ENCODE results near the gene TTLL5.
A peak's percentile ranks its signal among the peaks of the same experiment; 100 is the strongest.

Gene TTLL5

GRCh38 chr14:75631453-75631831 is 29.6 kb upstream of the TTLL5 start:
- no peaks in the 10 kb centered on the region for H3K36me3 ChIP-seq (ENCODE audit: control insufficient read depth, insufficient read depth, low read length)
- no peaks in the 10 kb centered on the region for H3K9me3 ChIP-seq (ENCODE audit: control insufficient read depth, insufficient read depth, low read length)
- H3K27me3 ChIP-seq (ENCODE audit: control insufficient read depth, insufficient read depth, low read length): no peaks in the 10 kb centered on the region
- peak overlapping the region; percentile 6 for H3K4me3 ChIP-seq (ENCODE audit: low read depth, low read length)
- peaks cover 30% of the 10 kb centered on the region for H3K4me1 ChIP-seq (ENCODE audit: control insufficient read depth, insufficient read depth, low read length)
- peak overlapping the region; percentile 48 for H3K9ac ChIP-seq (ENCODE audit: low read depth, low read length)

GRCh38 chr14:75634848-75635247 is 26.2 kb upstream of the TTLL5 start:
- H3K4me3 ChIP-seq (ENCODE audit: low read depth, low read length): no peak overlapping the region
- peaks cover 27% of the 10 kb centered on the region for H3K4me1 ChIP-seq (ENCODE audit: control insufficient read depth, insufficient read depth, low read length)
- no peaks in the 10 kb centered on the region for H3K27me3 ChIP-seq (ENCODE audit: control insufficient read depth, insufficient read depth, low read length)
- H3K9ac ChIP-seq (ENCODE audit: low read depth, low read length): no peak overlapping the region
- H3K9me3 ChIP-seq (ENCODE audit: control insufficient read depth, insufficient read depth, low read length): no peaks in the 10 kb centered on the region
- H3K36me3 ChIP-seq (ENCODE audit: control insufficient read depth, insufficient read depth, low read length): no peaks in the 10 kb centered on the region

- no peak overlapping the region for H3K4me3 ChIP-seq (ENCODE audit: low read depth, low read length)
- H3K36me3 ChIP-seq (ENCODE audit: control insufficient read depth, insufficient read depth, low read length): no peaks in the 10 kb centered on the region
Measured at GRCh38 chr14:75636100-75636692, 24.9 kb upstream of the TTLL5 start.

GRCh38 chr14:75640876-75641275 is 20.2 kb upstream of the TTLL5 start:
- Histone ChIP-seq H3K9ac (ENCODE audit: low read depth, low read length) (no peak overlapping the region), H3K36me3 (ENCODE audit: control insufficient read depth, insufficient read depth, low read length) (no peaks in the 10 kb centered on the region), H3K27me3 (ENCODE audit: control insufficient read depth, insufficient read depth, low read length) (no peaks in the 10 kb centered on the region), H3K4me1 (ENCODE audit: control insufficient read depth, insufficient read depth, low read length) (no peaks in the 10 kb centered on the region), H3K9me3 (ENCODE audit: control insufficient read depth, insufficient read depth, low read length) (no peaks in the 10 kb centered on the region), H3K4me3 (ENCODE audit: low read depth, low read length) (no peak overlapping the region)

More at GRCh38 chr14:75636100-75636692, 24.9 kb upstream of the TTLL5 start:
- Histone ChIP-seq H3K9ac (ENCODE audit: low read depth, low read length) (no peak overlapping the region), H3K27me3 (ENCODE audit: control insufficient read depth, insufficient read depth, low read length) (no peaks in the 10 kb centered on the region), H3K9me3 (ENCODE audit: control insufficient read depth, insufficient read depth, low read length) (no peaks in the 10 kb centered on the region), H3K4me1 (ENCODE audit: control insufficient read depth, insufficient read depth, low read length) (peaks cover 15% of the 10 kb centered on the region)

- Histone ChIP-seq H3K4me3 (ENCODE audit: low read depth, low read length) (no peak overlapping the region), H3K9me3 (ENCODE audit: control insufficient read depth, insufficient read depth, low read length) (no peaks in the 10 kb centered on the region), H3K36me3 (ENCODE audit: control insufficient read depth, insufficient read depth, low read length) (peaks cover 3% of the 10 kb centered on the region), H3K27me3 (ENCODE audit: control insufficient read depth, insufficient read depth, low read length) (no peaks in the 10 kb centered on the region), H3K9ac (ENCODE audit: low read depth, low read length) (no peak overlapping the region), H3K4me1 (ENCODE audit: control insufficient read depth, insufficient read depth, low read length) (no peaks in the 10 kb centered on the region)
Measured at GRCh38 chr14:75643985-75644384, 17.1 kb upstream of the TTLL5 start.

GRCh38 chr14:75645056-75645455 is 16.0 kb upstream of the TTLL5 start:
- no peaks in the 10 kb centered on the region for H3K9me3 ChIP-seq (ENCODE audit: control insufficient read depth, insufficient read depth, low read length)
- no peak overlapping the region for H3K4me3 ChIP-seq (ENCODE audit: low read depth, low read length)
- H3K9ac ChIP-seq (ENCODE audit: low read depth, low read length): no peak overlapping the region
- H3K36me3 ChIP-seq (ENCODE audit: control insufficient read depth, insufficient read depth, low read length): peaks cover 7% of the 10 kb centered on the region
- no peaks in the 10 kb centered on the region for H3K27me3 ChIP-seq (ENCODE audit: control insufficient read depth, insufficient read depth, low read length)
- H3K4me1 ChIP-seq (ENCODE audit: control insufficient read depth, insufficient read depth, low read length): no peaks in the 10 kb centered on the region

- Histone ChIP-seq H3K9ac (ENCODE audit: low read depth, low read length) (no peak overlapping the region), H3K9me3 (ENCODE audit: control insufficient read depth, insufficient read depth, low read length) (no peaks in the 10 kb centered on the region), H3K4me1 (ENCODE audit: control insufficient read depth, insufficient read depth, low read length) (no peaks in the 10 kb centered on the region), H3K4me3 (ENCODE audit: low read depth, low read length) (no peak overlapping the region), H3K36me3 (ENCODE audit: control insufficient read depth, insufficient read depth, low read length) (peaks cover 23% of the 10 kb centered on the region), H3K27me3 (ENCODE audit: control insufficient read depth, insufficient read depth, low read length) (no peaks in the 10 kb centered on the region)
Measured at GRCh38 chr14:75646762-75647161, 14.3 kb upstream of the TTLL5 start.

- no peaks in the 10 kb centered on the region for H3K9me3 ChIP-seq (ENCODE audit: control insufficient read depth, insufficient read depth, low read length)
Measured at GRCh38 chr14:75647640-75648039, 13.4 kb upstream of the TTLL5 start.

GRCh38 chr14:75648066-75648838 is 12.8 kb upstream of the TTLL5 start:
- no peak overlapping the region for H3K9ac ChIP-seq (ENCODE audit: low read depth, low read length)
- no peaks in the 10 kb centered on the region for H3K4me1 ChIP-seq (ENCODE audit: control insufficient read depth, insufficient read depth, low read length)
- H3K36me3 ChIP-seq (ENCODE audit: control insufficient read depth, insufficient read depth, low read length): peaks cover 26% of the 10 kb centered on the region
- no peaks in the 10 kb centered on the region for H3K9me3 ChIP-seq (ENCODE audit: control insufficient read depth, insufficient read depth, low read length)
- no peaks in the 10 kb centered on the region for H3K27me3 ChIP-seq (ENCODE audit: control insufficient read depth, insufficient read depth, low read length)
- no peak overlapping the region for H3K4me3 ChIP-seq (ENCODE audit: low read depth, low read length)

More at GRCh38 chr14:75647640-75648039, 13.4 kb upstream of the TTLL5 start:
- H3K36me3 ChIP-seq (ENCODE audit: control insufficient read depth, insufficient read depth, low read length): peaks cover 26% of the 10 kb centered on the region
- H3K4me3 ChIP-seq (ENCODE audit: low read depth, low read length): no peak overlapping the region
- H3K9ac ChIP-seq (ENCODE audit: low read depth, low read length): no peak overlapping the region
- H3K27me3 ChIP-seq (ENCODE audit: control insufficient read depth, insufficient read depth, low read length): no peaks in the 10 kb centered on the region
- no peaks in the 10 kb centered on the region for H3K4me1 ChIP-seq (ENCODE audit: control insufficient read depth, insufficient read depth, low read length)

GRCh38 chr14:75649337-75649736 is 11.7 kb upstream of the TTLL5 start:
- Histone ChIP-seq H3K36me3 (ENCODE audit: control insufficient read depth, insufficient read depth, low read length) (peaks cover 26% of the 10 kb centered on the region), H3K4me3 (ENCODE audit: low read depth, low read length) (no peak overlapping the region), H3K9me3 (ENCODE audit: control insufficient read depth, insufficient read depth, low read length) (no peaks in the 10 kb centered on the region), H3K4me1 (ENCODE audit: control insufficient read depth, insufficient read depth, low read length) (no peaks in the 10 kb centered on the region), H3K9ac (ENCODE audit: low read depth, low read length) (no peak overlapping the region), H3K27me3 (ENCODE audit: control insufficient read depth, insufficient read depth, low read length) (no peaks in the 10 kb centered on the region)

GRCh38 chr14:75649773-75650172 is 11.3 kb upstream of the TTLL5 start:
- Histone ChIP-seq H3K4me3 (ENCODE audit: low read depth, low read length) (no peak overlapping the region), H3K4me1 (ENCODE audit: control insufficient read depth, insufficient read depth, low read length) (no peaks in the 10 kb centered on the region), H3K27me3 (ENCODE audit: control insufficient read depth, insufficient read depth, low read length) (no peaks in the 10 kb centered on the region), H3K36me3 (ENCODE audit: control insufficient read depth, insufficient read depth, low read length) (peaks cover 26% of the 10 kb centered on the region), H3K9me3 (ENCODE audit: control insufficient read depth, insufficient read depth, low read length) (no peaks in the 10 kb centered on the region), H3K9ac (ENCODE audit: low read depth, low read length) (no peak overlapping the region)

Measured in iPS-15b (cell line).